ENCODE results near the gene GOLGA5. TPM values are rescaled to one million over a fixed set of nuclear protein-coding genes. Genes with fewer than 3 reads are reported as not detected.
A peak's percentile ranks its signal among the peaks of the same experiment; 100 is the strongest.

GOLGA5 gene
- total and polyA plus RNA-seq, 2 of the 13 experiments (the other 11 are each of a cell fraction or from before 2014, with no cell fraction given), result 31.0 to 40.0 TPM

- TF ChIP-seq, protein P1, sequence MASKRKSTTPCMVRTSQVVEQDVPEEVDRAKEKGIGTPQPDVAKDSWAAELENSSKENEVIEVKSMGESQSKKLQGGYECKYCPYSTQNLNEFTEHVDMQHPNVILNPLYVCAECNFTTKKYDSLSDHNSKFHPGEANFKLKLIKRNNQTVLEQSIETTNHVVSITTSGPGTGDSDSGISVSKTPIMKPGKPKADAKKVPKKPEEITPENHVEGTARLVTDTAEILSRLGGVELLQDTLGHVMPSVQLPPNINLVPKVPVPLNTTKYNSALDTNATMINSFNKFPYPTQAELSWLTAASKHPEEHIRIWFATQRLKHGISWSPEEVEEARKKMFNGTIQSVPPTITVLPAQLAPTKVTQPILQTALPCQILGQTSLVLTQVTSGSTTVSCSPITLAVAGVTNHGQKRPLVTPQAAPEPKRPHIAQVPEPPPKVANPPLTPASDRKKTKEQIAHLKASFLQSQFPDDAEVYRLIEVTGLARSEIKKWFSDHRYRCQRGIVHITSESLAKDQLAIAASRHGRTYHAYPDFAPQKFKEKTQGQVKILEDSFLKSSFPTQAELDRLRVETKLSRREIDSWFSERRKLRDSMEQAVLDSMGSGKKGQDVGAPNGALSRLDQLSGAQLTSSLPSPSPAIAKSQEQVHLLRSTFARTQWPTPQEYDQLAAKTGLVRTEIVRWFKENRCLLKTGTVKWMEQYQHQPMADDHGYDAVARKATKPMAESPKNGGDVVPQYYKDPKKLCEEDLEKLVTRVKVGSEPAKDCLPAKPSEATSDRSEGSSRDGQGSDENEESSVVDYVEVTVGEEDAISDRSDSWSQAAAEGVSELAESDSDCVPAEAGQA (IDR thresholded peaks at IDR 0.05; ENCODE audit: low read depth), result 0 out of 2 replicates have a peak, but pooled peaks have one; percentile 56
- TF ChIP-seq, protein P1 (CRISPR knock-in tag; IDR thresholded peaks at IDR 0.05; ENCODE audit: borderline replicate concordance), result no peak
- TF ChIP-seq ETV5 (CRISPR knock-in tag; IDR thresholded peaks at IDR 0.05; ENCODE audit: borderline replicate concordance) (no peak), XRCC5 (optimal IDR thresholded peaks at IDR 0.05; ENCODE audit: low read length) (peak; percentile 63), ERF (CRISPR knock-in tag; IDR thresholded peaks at IDR 0.05) (0 out of 2 replicates have a peak, but pooled peaks have one; percentile 43), AHR (CRISPR knock-in tag; IDR thresholded peaks at IDR 0.05) (peak; percentile 51; the same call in 1 of the 2 replicates), KLF9 (CRISPR knock-in tag; IDR thresholded peaks at IDR 0.05; ENCODE audit: low read depth) (no peak), ZNF33B (CRISPR knock-in tag; IDR thresholded peaks at IDR 0.05) (peak; percentile 74; the same call in 1 of the 2 replicates), ZFP41 (CRISPR knock-in tag; IDR thresholded peaks at IDR 0.05; ENCODE audit: borderline replicate concordance) (0 out of 2 replicates have a peak, but pooled peaks have one; percentile 42), TCF7 (IDR thresholded peaks at IDR 0.05; ENCODE audit: low read depth) (no peak), IRX3 (CRISPR knock-in tag; IDR thresholded peaks at IDR 0.05; ENCODE audit: borderline replicate concordance, low read depth) (no peak), CHD2 (IDR thresholded peaks at IDR 0.05; ENCODE audit: low read depth, low read length) (peak; percentile 27; the same call in 1 of the 2 replicates), PRDM4 (CRISPR knock-in tag; IDR thresholded peaks at IDR 0.05; ENCODE audit: borderline replicate concordance) (no peak), CBX2 (IDR thresholded peaks at IDR 0.05; ENCODE audit: low read depth, low read length) (no peak), CBX2 (CRISPR knock-in tag; IDR thresholded peaks at IDR 0.05; ENCODE audit: low read depth) (no peak), ZFP36L1 (CRISPR knock-in tag; IDR thresholded peaks at IDR 0.05) (peak; percentile 57; the same call in 1 of the 2 replicates), THRA (CRISPR knock-in tag; IDR thresholded peaks at IDR 0.05; ENCODE audit: borderline replicate concordance) (0 out of 2 replicates have a peak, but pooled peaks have one; percentile 12), MBNL3 (CRISPR knock-in tag; conservative IDR thresholded peaks at IDR 0.05) (no peak), ZNF335 (CRISPR knock-in tag; IDR thresholded peaks at IDR 0.05) (peak; percentile 88), IKZF1 (IDR thresholded peaks at IDR 0.05) (no peak)
- TF ChIP-seq, protein P2, sequence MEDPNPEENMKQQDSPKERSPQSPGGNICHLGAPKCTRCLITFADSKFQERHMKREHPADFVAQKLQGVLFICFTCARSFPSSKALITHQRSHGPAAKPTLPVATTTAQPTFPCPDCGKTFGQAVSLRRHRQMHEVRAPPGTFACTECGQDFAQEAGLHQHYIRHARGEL (CRISPR knock-in tag; IDR thresholded peaks at IDR 0.05), result no peak
Observed at GRCh38 chr14:92748259-92749016, 45.7 kb upstream of the GOLGA5 start, which contains the start of gene LGMN (continued).

Data from HepG2 (cell line).